K562 (cell line): Measurements from ENCODE around the gene LRRN3. TPM values are rescaled to one million over a fixed set of nuclear protein-coding genes. Genes with fewer than 3 reads are reported as not detected.

Source experiments
- ATAC-seq: fragments of 200-7000 bp; cut with Tn5 transposase; 3 replicates; pipeline ENCODE4 v1.9.1; 2020; ENCODE audit warnings: moderate library complexity
- BruUV-seq: library from RNA; stranded (reverse); fragments of 400-500 nt; replicated peaks from 2 replicates; lab custom pipeline; 2021; lab: Mats Ljungman, UMichigan
- CTCF ChIA-PET: fragments of 300-600 bp; formaldehyde crosslinking; extraction: SDS; loops from one replicate; lab custom pipeline; 2021; ENCODE audit warnings: low intra/inter-chr PET ratio; lab: Yijun Ruan, JAX
- POLR2A ChIA-PET: fragments of 300-600, 350-650 bp; sonication (Branson Sonifier 250); formaldehyde crosslinking; extraction: SDS; loops from one replicate; lab custom pipeline; 2021; ENCODE audit warnings: antibody characterized with exemption, inconsistent platforms; lab: Yijun Ruan, JAX
- DNase-seq, 4 experiments: peaks; one replicate each; pipeline versions ENCODE4 v3.0.0 to v3.0.0-alpha.2; 2011 to 2018; ENCODE audit warnings: low spot score in 3 of 4, mixed read lengths in 3 of 4; ENCODE audit errors: extremely low read depth in 1 of 4
- FAIRE-seq: peaks from 2 replicates; lab custom pipeline; 2011; peaks lifted over from hg19 to GRCh38; lab: Jason Lieb, UNC
- H2AFZ ChIP-seq: 2 replicates; pipeline ENCODE4 v1.6.0; 2011; ENCODE audit warnings: low read depth, low read length, control low read depth, inconsistent platforms
- H3K27ac ChIP-seq: fragments of 200-600 bp; 3 replicates; pipeline ENCODE4 v1.8.0; 2011; ENCODE audit warnings: low read depth, mild to moderate bottlenecking, control low read depth, inconsistent platforms, low read length, moderate library complexity, mixed read lengths; ENCODE audit errors: extremely low read depth
- H3K27me3 ChIP-seq, 2 experiments: fragments of 300-600 bp in 1 of 2; 2 replicates in 1 of 2; 3 replicates in 1 of 2; pipeline versions ENCODE4 v1.6.0 to v1.8.0; 2011; ENCODE audit warnings: inconsistent platforms in 2 of 2, low read length in 2 of 2, mild to moderate bottlenecking in 1 of 2, mixed read lengths in 1 of 2, moderate library complexity in 1 of 2; ENCODE audit not compliant: control insufficient read depth in 2 of 2, insufficient read depth in 2 of 2
- H3K36me3 ChIP-seq: fragments of 300-600 bp; 3 replicates; pipeline ENCODE4 v1.8.0; 2011; ENCODE audit warnings: mild to moderate bottlenecking, low read length, inconsistent platforms; ENCODE audit not compliant: control insufficient read depth, insufficient read depth
- H3K4me1 ChIP-seq, 2 experiments: fragments of 200-600 bp in 1 of 2; replicated peaks in 1 of 2; 2 replicates in 1 of 2; 3 replicates in 1 of 2; pipeline versions ENCODE4 v1.5.1 to v1.8.0; 2011; ENCODE audit warnings: inconsistent platforms in 2 of 2, low read length in 2 of 2, mild to moderate bottlenecking in 1 of 2, mixed read lengths in 1 of 2, moderate library complexity in 1 of 2; ENCODE audit not compliant: control insufficient read depth in 2 of 2, insufficient read depth in 2 of 2
- H3K4me2 ChIP-seq: 2 replicates; pipeline ENCODE4 v1.6.1; 2011; ENCODE audit warnings: low read length, control low read depth, inconsistent platforms, mixed read lengths; ENCODE audit not compliant: insufficient read depth
- H3K4me3 ChIP-seq: fragments of 200-600 bp; sonication (generic), shearing (Covaris generic); 2 replicates; pipeline ENCODE4 v1.5.1; 2016; ENCODE audit warnings: control low read depth, inconsistent platforms
- H3K79me2 ChIP-seq: fragments of 200-600 bp; 3 replicates; pipeline ENCODE4 v1.8.0; 2011; ENCODE audit warnings: low read length, inconsistent platforms; ENCODE audit not compliant: control insufficient read depth, insufficient read depth
- H3K9ac ChIP-seq, 2 experiments: 2 replicates each; pipeline versions ENCODE4 v1.6.0 to v1.6.1; 2011; ENCODE audit warnings: low read depth in 2 of 2, low read length in 2 of 2, control low read depth in 1 of 2, inconsistent platforms in 1 of 2, mild to moderate bottlenecking in 1 of 2, mixed read lengths in 1 of 2; ENCODE audit not compliant: insufficient read depth in 1 of 2
- H3K9me1 ChIP-seq: one replicate; pipeline ENCODE4 v1.6.0; 2011; ENCODE audit warnings: inconsistent platforms, mild to moderate bottlenecking, low read length, moderate library complexity; ENCODE audit not compliant: control insufficient read depth, insufficient read depth
- H3K9me3 ChIP-seq: replicated peaks from 2 replicates; pipeline ENCODE4 v1.5.1; 2011; ENCODE audit warnings: low read depth, low read length, inconsistent platforms; ENCODE audit not compliant: control insufficient read depth, insufficient read depth
- H4K20me1 ChIP-seq: replicated peaks from 2 replicates; pipeline ENCODE4 v1.6.1; 2011; ENCODE audit warnings: low read length, inconsistent platforms, mixed read lengths; ENCODE audit not compliant: control insufficient read depth, insufficient read depth
- ARID1B ChIP-seq: fragments of 450-650 bp; IDR thresholded peaks from 2 replicates; pipeline ENCODE4 v1.6.1; 2016; ENCODE audit warnings: antibody characterized with exemption, mild to moderate bottlenecking, inconsistent platforms
- CBFA2T3 ChIP-seq: fragments of 450-650 bp; IDR thresholded peaks from 2 replicates; pipeline ENCODE4 v1.6.1; 2017
- E2F3 ChIP-seq: fragments of 250-450 bp; sonication (Bioruptor Pico); IDR thresholded peaks from 2 replicates; pipeline ENCODE4 v1.4.0; 2020; ENCODE audit warnings: mild to moderate bottlenecking
- FOXM1 ChIP-seq, 2 experiments: fragments of 450-650 bp in 1 of 2; sonication (generic) in 1 of 2; formaldehyde crosslinking in 1 of 2; IDR thresholded peaks; 2 replicates each; pipeline versions ENCODE4 v1.6.1 to v1.9.0; 2017 to 2022; ENCODE audit warnings: low read depth in 2 of 2, mild to moderate bottlenecking in 2 of 2, missing genetic modification reagents in 1 of 2, moderate library complexity in 1 of 2
- GATAD2B ChIP-seq: fragments of 450-650 bp; IDR thresholded peaks from 2 replicates; pipeline ENCODE4 v1.6.1; 2017; ENCODE audit warnings: mild to moderate bottlenecking, borderline replicate concordance
- HDAC8 ChIP-seq: fragments of 450-650 bp; IDR thresholded peaks from 2 replicates; pipeline ENCODE4 v1.6.1; 2016; ENCODE audit warnings: mild to moderate bottlenecking, missing genetic modification characterization, moderate library complexity, missing compliant biosample characterization
- MCM7 ChIP-seq, 2 experiments: fragments of 450-650 bp; IDR thresholded peaks; 2 replicates each; pipeline ENCODE4 v1.6.1; 2016 to 2018
- MEIS2 ChIP-seq: fragments of 450-650 bp; IDR thresholded peaks from 2 replicates; pipeline ENCODE4 v1.6.1; 2014; ENCODE audit warnings: mild to moderate bottlenecking; ENCODE audit not compliant: partially characterized antibody
- NCOA2 ChIP-seq, 2 experiments: fragments of 450-650 bp; IDR thresholded peaks; 2 replicates each; pipeline ENCODE4 v1.6.1; 2018; ENCODE audit warnings: mild to moderate bottlenecking in 2 of 2, moderate library complexity in 1 of 2; ENCODE audit not compliant: partially characterized antibody in 2 of 2
- PHTF2 ChIP-seq: fragments of 250-450 bp; sonication (Bioruptor Pico); IDR thresholded peaks from 2 replicates; pipeline ENCODE4 v1.5.0; 2021; ENCODE audit warnings: mild to moderate bottlenecking
- POLR2B ChIP-seq: fragments of 450-650 bp; IDR thresholded peaks from 2 replicates; pipeline ENCODE4 v1.6.1; 2018; ENCODE audit warnings: low read depth; ENCODE audit not compliant: partially characterized antibody
- RBM39 ChIP-seq: fragments of 200-400 bp; formaldehyde crosslinking; optimal IDR thresholded peaks from 2 replicates; pipeline ENCODE3; 2018; ENCODE audit warnings: low read depth, low read length
- SIX5 ChIP-seq, 2 experiments: IDR thresholded peaks; 2 replicates each; pipeline ENCODE4 v1.6.1; 2011; ENCODE audit warnings: low read length in 2 of 2, borderline replicate concordance in 1 of 2, low read depth in 1 of 2, mild to moderate bottlenecking in 1 of 2, moderate library complexity in 1 of 2; ENCODE audit not compliant: insufficient read depth in 1 of 2
- SNRNP70 ChIP-seq: fragments of 200-400 bp; formaldehyde crosslinking; optimal IDR thresholded peaks from 2 replicates; pipeline ENCODE3; 2017; ENCODE audit warnings: low read depth, low read length
- SUPT5H ChIP-seq: fragments of 450-650 bp; IDR thresholded peaks from 2 replicates; pipeline ENCODE4 v1.6.1; 2016
- TAL1 ChIP-seq: fragments of 450-650 bp; IDR thresholded peaks from 2 replicates; pipeline ENCODE4 v1.6.1; 2016; ENCODE audit warnings: mild to moderate bottlenecking
- TCF3 ChIP-seq: sonication (generic); formaldehyde crosslinking; IDR thresholded peaks from 2 replicates; pipeline ENCODE4 v1.4.0; 2020; ENCODE audit warnings: mild to moderate bottlenecking, missing genetic modification reagents
- TEAD4 ChIP-seq, 2 experiments: sonication (generic) in 1 of 2; formaldehyde crosslinking in 1 of 2; IDR thresholded peaks; 2 replicates each; pipeline versions ENCODE4 v1.6.1 to v1.8.0; 2012 to 2022; ENCODE audit warnings: borderline replicate concordance in 1 of 2, inconsistent platforms in 1 of 2, low read length in 1 of 2, mild to moderate bottlenecking in 1 of 2, missing genetic modification reagents in 1 of 2
- TRIM28 ChIP-seq: fragments of 450-650 bp; IDR thresholded peaks from 2 replicates; pipeline ENCODE4 v1.6.1; 2017
- ZNF24 ChIP-seq: fragments of 450-650 bp; IDR thresholded peaks from 2 replicates; pipeline ENCODE4 v1.6.1; 2016
- ZNF583 ChIP-seq: fragments of 250-450 bp; sonication (Bioruptor Pico); IDR thresholded peaks from 2 replicates; pipeline ENCODE4 v1.4.0; 2020
- ZNF668 ChIP-seq: fragments of 250-450 bp; sonication (Bioruptor Pico); IDR thresholded peaks from 2 replicates; pipeline ENCODE4 v1.8.0; 2022; ENCODE audit warnings: mild to moderate bottlenecking, inconsistent platforms
- ZNF696 ChIP-seq: fragments of 250-450 bp; sonication (Bioruptor Pico); conservative IDR thresholded peaks from 2 replicates; pipeline ENCODE4 v1.4.0; 2020; ENCODE audit warnings: mild to moderate bottlenecking, moderate library complexity
- ZNF75A ChIP-seq: fragments of 450-650 bp; formaldehyde crosslinking; IDR thresholded peaks from 2 replicates; pipeline ENCODE4 v1.4.0; 2020; ENCODE audit warnings: mild to moderate bottlenecking
- WGBS: fragments of 100-300 bp; shearing (Covaris generic); methylation state at CpG from one replicate; pipeline ENCODE4 v1.1.6; 2016; ENCODE audit warnings: low coverage, mixed read lengths; ENCODE audit not compliant: insufficient coverage; ENCODE audit errors: missing lambda C conversion rate; 5-methylcytosine and 5-hydroxymethylcytosine counted together
- in situ Hi-C: fragments of 300-500 bp; cut with MboI; formaldehyde crosslinking; loops from 4 replicates; pipeline ENCODE4 v1.15.0; 2018; ENCODE audit warnings: inconsistent platforms, mixed read lengths
- intact Hi-C: fragments of 100-400 bp; cut with micrococcal nuclease; formaldehyde crosslinking; loops from 2 replicates; pipeline ENCODE4 v1.14.2; 2022
- polyA plus RNA-seq, 8 experiments: library from polyadenylated mRNA; depleted of rRNA in 4 of 8; stranded (reverse) in 5 of 8; unstranded in 3 of 8; fragments of >200 nt; fragmentation: Nextera tagmentation in 2 of 8; fragmentation: Illumina TruSeq in 1 of 8; extraction: Ambion mirVana in 2 of 8; extraction: Trizol in 1 of 8; gene quantifications; 2 replicates each; pipeline versions ENCODE4 v1.2.1 to v1.2.3, GENCODE V29; 2011 to 2014; ENCODE audit warnings: inconsistent platforms in 1 of 8, missing spikeins in 1 of 8
- total RNA-seq, 7 experiments: library from RNA; depleted of rRNA in 6 of 7; stranded (reverse); fragments of >200 nt in 6 of 7; fragmentation: Illumina TruSeq in 2 of 7; extraction: Trizol in 2 of 7; gene quantifications; 2 replicates each; pipeline versions ENCODE4 v1.2.1 to v1.2.3, GENCODE V29; 2011 to 2021; ENCODE audit warnings: low replicate concordance in 1 of 7
- TF ChIP-seq, protein P1 (sequence below): sonication (generic); formaldehyde crosslinking; IDR thresholded peaks from 2 replicates; pipeline ENCODE4 v1.8.0; 2022; ENCODE audit warnings: missing genetic modification reagents, mild to moderate bottlenecking, borderline replicate concordance

LRRN3 gene
- total and polyA plus RNA-seq, 9 of the 15 experiments (the other 6 are each of a cell fraction or from before 2014, with no cell fraction given), result 0.05 to 1.00 (median 0.20) TPM; not detected in 1

DNA sequence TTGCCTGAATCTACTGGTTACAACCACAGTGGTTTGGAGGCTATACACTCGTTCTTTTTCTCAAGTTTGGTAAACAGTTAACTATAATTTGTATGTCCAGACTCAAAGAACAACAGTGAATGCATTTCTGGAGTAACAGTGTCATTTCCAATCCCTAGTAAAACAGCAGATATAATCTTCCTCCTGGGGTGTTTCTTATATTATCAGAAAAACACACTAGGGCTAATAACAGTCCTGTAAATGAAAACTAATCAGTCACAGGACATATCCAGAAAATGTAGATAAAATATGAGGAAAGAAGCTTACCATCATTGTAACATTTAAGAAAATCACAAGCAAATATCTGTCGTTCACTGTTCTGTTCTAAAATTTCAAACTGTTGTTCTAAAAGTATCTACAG lies 82.6 kb downstream of the LRRN3 start:
- no peaks in the 10 kb centered on the region; the same call in 2 of the 3 replicates for H3K79me2 ChIP-seq
- DNase-seq, result no peak
- 6% methylated on average over 2 of the region's 2 CpGs for WGBS
- H3K4me2 ChIP-seq, result peak overlapping the region; percentile 25; the same call in 1 of the 2 replicates
- in situ Hi-C loops (no loop called here), intact Hi-C loops (no loop called here)
- peaks cover 0 to 11% of the 10 kb centered on the region in 2 experiments; a peak in 3 of 5 replicates for H3K4me1 ChIP-seq
- no TSS peak for BruUV-seq
- no peaks in the 10 kb centered on the region for H3K27me3 ChIP-seq
- H3K9ac ChIP-seq, result no peak overlapping the region
- POLR2A ChIA-PET, result no interaction called here
- peak overlapping the region; percentile 54 for H2AFZ ChIP-seq
- peak; percentile 26 for FAIRE-seq
- H4K20me1 ChIP-seq, result no peaks in the 10 kb centered on the region
- no peaks in the 10 kb centered on the region for H3K9me1 ChIP-seq
- no peaks in the 10 kb centered on the region for H3K9me3 ChIP-seq
- peak overlapping the region; percentile 45; the same call in 1 of the 3 replicates for H3K27ac ChIP-seq
- no peak overlapping the region for H3K4me3 ChIP-seq
- peak; percentile 72 for ATAC-seq
- H3K36me3 ChIP-seq, result no peaks in the 10 kb centered on the region
- CTCF ChIA-PET, result no interaction called here
- 0 out of 2 replicates have a peak, but pooled peaks have one; percentile 19 for TF ChIP-seq GATAD2B
- TF ChIP-seq TRIM28, result no peak
- no peak for TF ChIP-seq TEAD4 (IDR thresholded peaks at IDR 0.05; ENCODE audit: low read length)
- TF ChIP-seq TEAD4 (CRISPR knock-in tag; IDR thresholded peaks at IDR 0.05; ENCODE audit: borderline replicate concordance), result no peak
- TF ChIP-seq SNRNP70, result no peak
- TF ChIP-seq CBFA2T3, result peak; percentile 30; the same call in 1 of the 2 replicates
- no peak for TF ChIP-seq ZNF668
- no peak for TF ChIP-seq MCM7 (IDR thresholded peaks at IDR 0.05)
- no peak for TF ChIP-seq E2F3 (CRISPR knock-in tag)
- peak; percentile 9 for TF ChIP-seq MEIS2
- no peak for TF ChIP-seq ZNF75A (CRISPR knock-in tag)
- no peak for TF ChIP-seq FOXM1 (IDR thresholded peaks at IDR 0.05; ENCODE audit: low read depth)
- no peak for TF ChIP-seq FOXM1 (CRISPR knock-in tag; IDR thresholded peaks at IDR 0.05; ENCODE audit: low read depth)
- peak; percentile 27; the same call in 1 of the 2 replicates for TF ChIP-seq TAL1
- no peak for TF ChIP-seq NCOA2 (IDR thresholded peaks at IDR 0.05; ENCODE audit: partially characterized antibody in 2 of 2)
- TF ChIP-seq ARID1B, result peak; percentile 67; the same call in 1 of the 2 replicates
- TF ChIP-seq ZNF24, result no peak
- no peak for TF ChIP-seq HDAC8 (tag)
- TF ChIP-seq, protein P1, sequence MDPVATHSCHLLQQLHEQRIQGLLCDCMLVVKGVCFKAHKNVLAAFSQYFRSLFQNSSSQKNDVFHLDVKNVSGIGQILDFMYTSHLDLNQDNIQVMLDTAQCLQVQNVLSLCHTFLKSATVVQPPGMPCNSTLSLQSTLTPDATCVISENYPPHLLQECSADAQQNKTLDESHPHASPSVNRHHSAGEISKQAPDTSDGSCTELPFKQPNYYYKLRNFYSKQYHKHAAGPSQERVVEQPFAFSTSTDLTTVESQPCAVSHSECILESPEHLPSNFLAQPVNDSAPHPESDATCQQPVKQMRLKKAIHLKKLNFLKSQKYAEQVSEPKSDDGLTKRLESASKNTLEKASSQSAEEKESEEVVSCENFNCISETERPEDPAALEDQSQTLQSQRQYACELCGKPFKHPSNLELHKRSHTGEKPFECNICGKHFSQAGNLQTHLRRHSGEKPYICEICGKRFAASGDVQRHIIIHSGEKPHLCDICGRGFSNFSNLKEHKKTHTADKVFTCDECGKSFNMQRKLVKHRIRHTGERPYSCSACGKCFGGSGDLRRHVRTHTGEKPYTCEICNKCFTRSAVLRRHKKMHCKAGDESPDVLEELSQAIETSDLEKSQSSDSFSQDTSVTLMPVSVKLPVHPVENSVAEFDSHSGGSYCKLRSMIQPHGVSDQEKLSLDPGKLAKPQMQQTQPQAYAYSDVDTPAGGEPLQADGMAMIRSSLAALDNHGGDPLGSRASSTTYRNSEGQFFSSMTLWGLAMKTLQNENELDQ, result no peak
- no peak for TF ChIP-seq PHTF2 (CRISPR knock-in tag)
- TF ChIP-seq TCF3 (CRISPR knock-in tag), result 0 out of 2 replicates have a peak, but pooled peaks have one; percentile 9
- no peak for TF ChIP-seq ZNF696
- TF ChIP-seq RBM39, result no peak
- no peak for TF ChIP-seq SIX5 (IDR thresholded peaks at IDR 0.05; ENCODE audit: borderline replicate concordance in 1 of 2, insufficient read depth in 1 of 2, low read depth in 1 of 2, low read length in 2 of 2)
- TF ChIP-seq ZNF583 (CRISPR knock-in tag), result no peak
- TF ChIP-seq SUPT5H, result no peak
- TF ChIP-seq POLR2B, result no peak
